Measurements from ENCODE around the gene CRYBB2.

- no peak for TF ChIP-seq POLR2A (IDR thresholded peaks at IDR 0.05)
- TF ChIP-seq CTCF (IDR thresholded peaks at IDR 0.05) = no peak
These were observed 10.5 kb upstream of the CRYBB2 start for GRCh38 chr22:25208743-25209505.

Measured in tibial nerve (tissue), 3 donors.